Measurements from ENCODE around the gene TRPV3. TPM values are rescaled to one million over a fixed set of nuclear protein-coding genes. Genes with fewer than 3 reads are reported as not detected.

TRPV3 gene
- total and polyA plus RNA-seq, 2 of the 8 experiments (the other 6 are each of a cell fraction or from before 2014, with no cell fraction given): 0.56 to 1.0 TPM

DNA sequence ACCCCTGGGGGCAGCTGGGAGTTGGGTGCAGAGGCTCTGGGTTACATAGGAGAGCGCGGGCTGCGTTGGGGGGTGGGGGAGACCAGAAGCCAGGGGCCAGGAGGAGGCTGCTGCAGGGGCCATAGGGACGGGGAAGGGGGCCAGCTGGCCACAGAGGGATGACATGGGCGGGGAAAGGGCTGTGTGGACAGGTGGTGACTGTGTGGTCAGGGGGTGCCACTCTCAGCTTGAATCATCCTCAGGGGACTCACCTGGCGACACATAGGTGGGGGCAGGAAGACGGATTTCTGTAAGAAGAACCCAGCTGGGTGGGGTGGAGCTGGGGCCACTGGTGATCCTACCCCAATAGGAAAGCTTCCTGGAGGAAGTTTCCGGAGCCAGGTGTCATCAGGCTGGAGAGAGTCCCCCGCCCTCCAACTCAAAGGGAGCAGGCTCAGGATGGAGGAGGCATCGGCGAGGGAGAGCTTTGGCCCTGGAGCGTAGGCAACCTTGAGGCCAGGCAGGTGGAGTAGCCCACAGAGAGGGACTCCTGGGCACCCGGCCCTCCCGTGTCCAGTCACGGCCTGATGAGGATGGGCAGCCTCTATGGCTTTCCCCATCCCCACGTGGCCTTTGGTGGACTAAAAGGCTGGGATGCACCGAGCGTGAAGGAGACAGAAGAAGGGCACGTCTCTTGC, 1.2 kb downstream of the TRPV3 start:
- no peaks in the 10 kb centered on the region for H3K27me3 ChIP-seq (replicated peaks in 1 of 4; ENCODE audit: control insufficient read depth in 3 of 4, extremely low read depth in 1 of 4, insufficient read depth in 3 of 4, low read length in 3 of 4)
- H3K14ac ChIP-seq (ENCODE audit: insufficient read length): no peak overlapping the region
- no peak overlapping the region for H3K56ac ChIP-seq (replicated peaks; ENCODE audit: insufficient read length, low read depth, low read length)
- no peak overlapping the region for H2BK15ac ChIP-seq (ENCODE audit: low read length)
- H2AFZ ChIP-seq (ENCODE audit: low read length): no peak overlapping the region
- no peak overlapping the region; the same call in 1 of the 2 replicates for H4K8ac ChIP-seq (ENCODE audit: extremely low read depth, insufficient read depth, low read length)
- H2AK5ac ChIP-seq (ENCODE audit: low read depth, low read length): no peak overlapping the region
- H3K4me2 ChIP-seq (ENCODE audit: insufficient read depth in 1 of 2, low read depth in 2 of 2, low read length in 2 of 2): no peak overlapping the region
- no peak overlapping the region for H4K91ac ChIP-seq (replicated peaks; ENCODE audit: insufficient read length, low read length)
- 87% methylated on average over 19 of the region's 19 CpGs; no CpG with 5 or more reads in 1 of the 2 experiments for WGBS, 2 experiments (ENCODE audit: extremely low coverage in 1 of 2, insufficient coverage in 1 of 2, insufficient read length in 1 of 2, insufficient replicate concordance in 2 of 2, low coverage in 1 of 2, low lambda C conversion rate in 2 of 2, missing lambda C conversion rate in 1 of 2)
- H3K4me3 ChIP-seq (ENCODE audit: extremely low read depth in 1 of 4, insufficient read depth in 2 of 4, low read depth in 3 of 4, low read length in 4 of 4): no peak overlapping the region
- CTCF ChIA-PET (ENCODE audit: partially characterized antibody): interaction anchor here (0.6 to 2.2 kb wide), 5 partner anchors 8 to 731 kb away, joined by 3 to 13 read pairs (median 3); no protein-coding TSS in a partner anchor
- H4K5ac ChIP-seq (ENCODE audit: insufficient read length, low read depth, low read length): no peak overlapping the region
- no peak overlapping the region for H2BK120ac ChIP-seq (replicated peaks; ENCODE audit: low read depth, low read length)
- no peaks in the 10 kb centered on the region for H3K36me3 ChIP-seq (ENCODE audit: control insufficient read depth in 2 of 4, insufficient read depth in 4 of 4, low read length in 3 of 4)
- H3K18ac ChIP-seq (ENCODE audit: extremely low read depth, low read length): no peak overlapping the region
- H3K9me3 ChIP-seq (ENCODE audit: insufficient read depth in 2 of 2, low read depth in 1 of 2, low read length in 1 of 2): no peaks in the 10 kb centered on the region
- FAIRE-seq: no peak
- H3K4me1 ChIP-seq (replicated peaks in 1 of 4; ENCODE audit: control insufficient read depth in 3 of 4, insufficient read depth in 4 of 4, low read length in 3 of 4): peaks cover 0 to 4% (median 0%) of the 10 kb centered on the region in 4 experiments; a peak in 1 of 7 replicates
- no peak overlapping the region for H2BK12ac ChIP-seq (ENCODE audit: low read depth, low read length)
- H3K79me2 ChIP-seq (ENCODE audit: control insufficient read depth in 1 of 2, insufficient read depth in 2 of 2, low read length in 2 of 2): no peaks in the 10 kb centered on the region
- no peaks in the 10 kb centered on the region for H3K23me2 ChIP-seq (ENCODE audit: low read depth, low read length)
- no peak overlapping the region for H3K23ac ChIP-seq (ENCODE audit: insufficient read length)
- no peaks in the 10 kb centered on the region for H3K79me1 ChIP-seq (ENCODE audit: low read depth, low read length)
- no peak for DNase-seq (ENCODE audit: low read depth in 1 of 2, low spot score in 2 of 2)
- H3K4ac ChIP-seq (replicated peaks; ENCODE audit: insufficient read length, low read depth, low read length): no peak overlapping the region
- H2BK20ac ChIP-seq (ENCODE audit: low read length): no peak overlapping the region
- no peak overlapping the region for H2BK5ac ChIP-seq (ENCODE audit: low read depth, low read length)
- POLR2A ChIA-PET (ENCODE audit: partially characterized antibody): no interaction called here
- no peak overlapping the region for H3K9ac ChIP-seq (replicated peaks in 1 of 4; ENCODE audit: extremely low read depth in 1 of 4, low read depth in 3 of 4, low read length in 3 of 4)
- H3K27ac ChIP-seq (ENCODE audit: low read depth, low read length): no peak overlapping the region
- H4K20me1 ChIP-seq (replicated peaks in 1 of 2; ENCODE audit: control insufficient read depth in 1 of 2, insufficient read depth in 2 of 2, low read length in 2 of 2): no peaks in the 10 kb centered on the region
- TF ChIP-seq EP300 (IDR thresholded peaks at IDR 0.05; ENCODE audit: borderline replicate concordance in 1 of 2, low read depth in 2 of 2, low read length in 2 of 2): no peak
- no peak for TF ChIP-seq POLR2A (IDR thresholded peaks at IDR 0.05; ENCODE audit: control extremely low read depth in 1 of 2, low read depth in 2 of 2, low read length in 2 of 2)
- TF ChIP-seq SP2 (IDR thresholded peaks at IDR 0.05; ENCODE audit: low read length): no peak
- TF ChIP-seq RAD21 (IDR thresholded peaks at IDR 0.05 in 1 of 2, conservative IDR thresholded peaks at IDR 0.05 in 1 of 2; ENCODE audit: low read depth in 2 of 2, low read length in 2 of 2): no peak
- TF ChIP-seq GABPA (IDR thresholded peaks at IDR 0.05; ENCODE audit: borderline replicate concordance, insufficient read depth, low read length): no peak
- no peak for TF ChIP-seq ASH2L (IDR thresholded peaks at IDR 0.05; ENCODE audit: low read length)
- no peak for TF ChIP-seq SP1 (IDR thresholded peaks at IDR 0.05; ENCODE audit: low read depth, low read length)
- no peak for TF ChIP-seq TEAD4 (IDR thresholded peaks at IDR 0.05; ENCODE audit: low read depth, low read length)
- TF ChIP-seq NANOG (IDR thresholded peaks at IDR 0.05; ENCODE audit: insufficient read depth, low read depth, low read length, poor library complexity, severe bottlenecking): no peak
- no peak for TF ChIP-seq FOSL1 (IDR thresholded peaks at IDR 0.05; ENCODE audit: insufficient read depth, low read depth, low read length)
- no peak for TF ChIP-seq RXRA (IDR thresholded peaks at IDR 0.05; ENCODE audit: insufficient read depth, low read depth, low read length)
- no peak for TF ChIP-seq NRF1 (IDR thresholded peaks at IDR 0.05; ENCODE audit: low read depth, low read length)
- TF ChIP-seq CBX5 (IDR thresholded peaks at IDR 0.05; ENCODE audit: low read depth, low read length): no peak

Measured in H1 (cell line).